ENCODE measurements around the gene AGBL4.

The AGBL4 gene

GRCh38 chr1:48756683-48757316 lies 1267.0 kb downstream of the AGBL4 start:
- no peak for DNase-seq

- no peak for DNase-seq
Observed at GRCh38 chr1:48753293-48753692, 1270.5 kb downstream of the AGBL4 start.

- no peak for DNase-seq
Observed at GRCh38 chr1:48750109-48750508, 1273.6 kb downstream of the AGBL4 start.

- DNase-seq = no peak
Observed at GRCh38 chr1:48749068-48749467, 1274.7 kb downstream of the AGBL4 start.

GRCh38 chr1:48746906-48747305 lies 1276.8 kb downstream of the AGBL4 start:
- no peak for DNase-seq

GRCh38 chr1:48744032-48744431 lies 1279.7 kb downstream of the AGBL4 start:
- no peak for DNase-seq

GRCh38 chr1:48743480-48743879 lies 1280.3 kb downstream of the AGBL4 start:
- no peak for DNase-seq

- no peak for DNase-seq
Observed at GRCh38 chr1:48741380-48741779, 1282.4 kb downstream of the AGBL4 start.

- DNase-seq = no peak
Observed at GRCh38 chr1:48740621-48741020, 1283.1 kb downstream of the AGBL4 start.

- DNase-seq = no peak
Observed at GRCh38 chr1:48739091-48739490, 1284.7 kb downstream of the AGBL4 start.

GRCh38 chr1:48738356-48738755 lies 1285.4 kb downstream of the AGBL4 start:
- no peak for DNase-seq

GRCh38 chr1:48735796-48736195 lies 1288.0 kb downstream of the AGBL4 start:
- DNase-seq = no peak

DNA sequence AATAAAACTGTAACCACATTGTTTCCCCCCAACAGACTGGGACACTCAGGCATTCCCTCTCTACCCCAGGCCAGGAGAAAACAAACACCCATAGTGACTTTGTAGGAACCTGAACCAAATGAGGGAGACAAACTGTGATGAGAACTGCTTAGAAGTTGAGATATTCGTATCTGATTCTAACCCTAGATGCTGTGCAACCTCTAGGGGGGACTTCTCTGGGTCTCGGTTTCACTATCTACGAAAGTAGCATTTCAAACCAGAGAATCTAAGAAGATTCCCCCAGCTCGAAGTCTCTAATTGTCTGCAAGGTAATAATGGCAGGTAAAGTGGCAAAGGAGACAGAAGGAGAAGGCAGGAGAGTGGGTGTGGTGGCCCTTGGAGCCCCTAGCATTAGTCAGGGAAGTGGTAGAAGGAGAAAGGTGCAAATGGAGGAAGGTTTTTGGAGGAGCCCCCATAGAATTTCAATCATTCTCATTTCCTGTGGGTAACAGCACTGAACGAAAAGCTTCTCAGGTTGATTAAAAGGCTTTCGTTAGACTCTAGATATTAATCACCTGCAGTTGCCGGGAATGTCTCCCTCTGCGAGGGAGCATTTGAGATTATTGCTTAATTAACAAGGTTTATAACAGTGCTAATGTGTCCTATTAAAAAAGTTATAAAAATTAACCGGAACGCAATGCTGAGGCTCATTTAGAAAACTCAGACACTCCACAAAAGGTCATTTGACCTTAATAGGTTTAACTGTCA lies 1293.4 kb downstream of the AGBL4 start:
- DNase-seq = no peak

DNA sequence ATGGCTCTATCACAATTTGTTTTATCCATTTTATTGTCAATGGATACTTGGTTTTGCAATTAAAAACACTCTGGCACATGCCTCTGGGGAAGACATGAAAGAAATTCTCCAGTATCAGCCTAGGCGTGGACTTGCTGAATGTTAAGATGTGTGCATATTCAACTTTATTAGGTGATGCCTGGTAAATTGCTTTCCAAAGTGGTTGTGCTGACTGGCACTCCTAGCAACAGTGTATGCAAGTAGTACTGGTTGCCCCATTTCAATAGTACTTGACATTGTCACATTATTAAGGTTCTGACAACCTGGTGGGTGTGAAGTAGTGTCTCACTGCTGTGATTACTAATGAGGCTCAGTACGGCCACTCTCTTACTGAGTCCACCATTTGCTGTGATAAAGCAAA lies 1295.2 kb downstream of the AGBL4 start:
- DNase-seq = no peak

GRCh38 chr1:48726557-48727215 lies 1297.1 kb downstream of the AGBL4 start:
- DNase-seq = no peak

- no peak for DNase-seq
Observed at GRCh38 chr1:48726139-48726538, 1297.6 kb downstream of the AGBL4 start.

DNA sequence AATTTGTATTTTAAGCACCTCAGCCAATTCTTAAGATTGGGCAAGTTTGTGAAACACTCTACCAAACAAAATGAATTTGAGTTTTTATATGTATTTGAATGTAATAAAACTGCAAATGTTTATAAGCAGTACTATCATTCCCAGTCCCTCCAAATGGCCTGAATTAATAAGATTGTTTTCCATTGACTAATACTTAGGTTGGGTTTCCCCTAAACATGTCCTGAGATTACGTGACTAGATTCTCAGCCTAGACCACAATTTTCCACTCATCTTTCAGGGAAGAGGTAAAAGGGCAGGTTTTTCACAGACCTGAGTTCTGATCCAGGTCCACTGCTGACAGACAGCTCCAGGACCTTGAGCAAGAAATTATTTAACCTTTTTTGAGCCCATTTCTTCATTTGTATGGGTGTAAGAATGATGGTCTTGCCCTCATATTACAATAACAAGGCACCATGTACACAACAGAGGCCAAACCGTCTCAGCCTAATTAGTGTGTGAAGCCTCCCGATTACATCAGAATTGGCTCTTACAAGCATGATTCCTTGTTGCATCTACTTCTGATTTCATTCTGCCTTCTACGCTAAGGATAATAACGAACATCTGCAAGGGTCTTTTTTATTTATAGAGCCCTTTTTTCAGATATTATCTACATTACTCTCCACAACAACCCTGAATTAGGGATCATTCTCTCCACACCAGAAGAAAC lies 1298.3 kb downstream of the AGBL4 start:
- DNase-seq = no peak

GRCh38 chr1:48720929-48721328 lies 1302.8 kb downstream of the AGBL4 start:
- DNase-seq = no peak

DNA sequence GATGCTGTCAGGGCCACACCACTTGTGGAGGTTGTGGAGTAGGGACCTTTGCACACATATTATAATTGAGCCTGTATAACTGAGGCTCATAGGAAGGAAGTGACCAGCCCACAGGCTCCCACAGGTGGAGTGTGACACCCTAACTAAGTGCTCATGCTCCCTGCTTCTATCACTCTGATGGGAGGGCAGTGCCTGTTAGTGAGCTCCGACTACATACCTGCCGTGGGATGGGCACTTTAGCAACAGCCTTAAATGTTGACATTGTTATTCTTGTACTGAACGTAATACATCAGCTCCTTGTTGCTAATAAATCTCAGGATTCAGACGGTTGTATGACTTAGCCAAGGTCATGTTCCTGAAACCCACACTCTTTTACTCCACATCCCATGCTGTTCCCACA lies 1305.0 kb downstream of the AGBL4 start:
- DNase-seq = no peak

DNA sequence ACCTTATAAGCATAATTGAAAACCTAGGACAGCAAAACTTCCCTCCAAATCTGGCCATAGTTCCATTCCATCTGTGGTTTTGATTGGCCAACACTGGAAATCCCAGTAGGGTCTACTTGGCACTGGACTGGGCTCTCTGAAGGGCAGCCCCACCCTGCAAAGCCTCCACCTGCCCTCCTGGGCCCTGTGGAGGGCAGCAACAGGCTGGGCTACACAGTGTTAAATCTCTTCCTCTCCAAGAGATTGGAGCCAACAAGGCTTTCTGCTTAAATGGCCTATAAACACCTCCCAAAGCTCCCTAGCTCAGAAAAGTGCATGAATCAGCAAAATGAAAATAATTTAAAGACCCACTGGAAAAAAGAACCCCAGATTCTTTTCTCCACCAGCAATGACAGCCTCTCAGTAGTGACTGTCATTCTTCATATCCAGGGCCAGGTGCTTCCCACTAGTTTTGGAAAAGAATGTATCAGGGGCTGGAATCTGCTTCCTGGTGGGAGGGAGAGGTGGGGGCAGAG lies 1305.6 kb downstream of the AGBL4 start:
- DNase-seq = no peak

DNA sequence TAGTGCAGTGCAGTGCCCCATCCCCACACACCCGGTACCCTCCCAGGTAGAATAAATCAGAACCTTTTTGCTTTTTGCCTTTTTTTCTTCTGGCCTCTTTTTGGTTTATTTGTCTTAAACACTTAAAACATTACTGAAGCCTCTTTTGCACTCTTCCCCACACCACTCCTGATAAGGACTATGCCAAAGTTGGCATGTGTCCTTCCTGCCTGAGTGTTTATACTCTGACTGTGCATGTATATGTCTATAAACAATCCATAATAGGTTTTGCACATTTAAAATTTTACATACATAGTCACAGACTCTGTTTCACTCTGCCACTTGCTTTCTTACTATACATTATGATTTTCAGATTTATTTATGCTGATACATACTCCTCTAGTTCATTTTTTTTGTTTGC lies 1306.7 kb downstream of the AGBL4 start:
- no peak for DNase-seq

DNA sequence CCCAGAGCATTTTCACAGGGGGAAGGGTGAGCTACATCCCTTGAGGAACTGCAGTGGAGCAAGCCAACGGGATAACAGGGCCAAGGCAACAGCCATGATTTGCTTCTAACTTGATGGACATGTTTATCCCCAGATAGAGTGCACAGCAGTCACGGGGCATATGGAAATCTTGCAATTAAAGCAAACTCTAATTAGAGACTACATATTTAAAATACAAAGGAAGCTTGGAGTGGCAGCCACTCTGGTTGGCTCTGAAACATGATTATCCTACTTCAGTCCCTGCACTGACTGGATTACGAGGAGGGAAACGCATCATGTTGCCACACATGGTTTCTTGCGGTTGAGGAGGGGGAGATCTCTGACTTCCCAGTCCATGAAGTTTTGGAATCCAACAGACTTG lies 1307.8 kb downstream of the AGBL4 start:
- no peak for DNase-seq

DNA sequence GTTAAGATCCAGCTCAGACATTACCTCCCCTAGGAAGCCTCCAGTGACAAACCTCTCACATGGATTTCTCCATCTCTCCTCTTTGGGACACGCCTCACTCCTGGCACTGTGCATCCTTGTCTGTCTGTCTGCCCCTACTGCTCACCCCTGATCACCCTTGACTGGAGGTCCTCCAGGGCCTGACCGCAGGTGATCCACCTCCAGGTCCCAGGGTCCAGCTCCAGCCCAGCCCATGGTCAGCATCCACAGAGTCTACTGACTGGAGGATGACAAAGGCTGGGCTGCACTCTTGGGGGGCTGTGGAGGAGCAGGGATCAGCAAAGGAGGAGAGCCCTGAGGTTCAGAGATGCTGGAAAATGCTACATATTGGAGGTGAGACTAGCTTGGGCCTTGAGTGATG lies 1312.8 kb downstream of the AGBL4 start:
- DNase-seq = no peak

Data from activated CD4-positive, alpha-beta T cell treated with anti-CD3 and anti-CD28 coated beads for 1 hour (primary cell).